GM12874 (cell line): Measurements from ENCODE around the gene PRADC1.

Source experiments
- TF ChIP-seq, protein P1 (sequence below): IDR thresholded peaks from 2 replicates; pipeline ENCODE4 v1.5.1; 2011; ENCODE audit warnings: low read depth, mild to moderate bottlenecking, control low read depth, low read length, moderate library complexity; ENCODE audit not compliant: insufficient read depth

PRADC1 gene

DNA sequence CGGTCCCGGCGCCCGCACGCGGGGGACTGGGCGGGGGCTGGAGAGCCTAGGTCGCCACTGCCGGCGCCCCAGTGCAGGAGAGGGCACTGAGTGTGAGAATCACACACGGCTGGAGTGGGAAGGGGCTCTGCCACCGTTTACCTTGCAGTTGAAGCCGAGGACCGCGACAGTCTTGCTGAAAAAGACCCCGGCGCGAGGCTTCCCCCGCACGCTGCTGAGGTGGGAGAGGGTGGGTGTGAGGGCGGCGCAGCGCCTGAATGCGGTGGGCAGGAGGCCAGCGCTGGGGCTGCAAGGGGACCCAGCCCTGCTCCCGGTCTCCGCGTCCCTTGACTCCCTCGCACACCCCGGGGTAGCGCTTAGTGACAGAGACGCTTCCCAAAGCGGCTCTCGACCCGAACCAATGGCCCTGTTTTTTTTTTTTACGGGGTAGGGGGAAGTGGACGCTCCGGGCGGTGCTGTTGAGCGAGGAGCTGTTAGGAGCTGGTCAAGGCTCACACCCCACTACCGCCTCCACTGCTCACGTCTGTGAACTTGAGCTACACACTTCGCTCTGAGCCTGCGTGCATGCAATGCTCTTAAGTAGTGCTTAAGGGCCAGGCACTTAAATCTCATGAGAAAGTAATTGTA, 29.9 kb downstream of the PRADC1 start:
- TF ChIP-seq, protein P1, sequence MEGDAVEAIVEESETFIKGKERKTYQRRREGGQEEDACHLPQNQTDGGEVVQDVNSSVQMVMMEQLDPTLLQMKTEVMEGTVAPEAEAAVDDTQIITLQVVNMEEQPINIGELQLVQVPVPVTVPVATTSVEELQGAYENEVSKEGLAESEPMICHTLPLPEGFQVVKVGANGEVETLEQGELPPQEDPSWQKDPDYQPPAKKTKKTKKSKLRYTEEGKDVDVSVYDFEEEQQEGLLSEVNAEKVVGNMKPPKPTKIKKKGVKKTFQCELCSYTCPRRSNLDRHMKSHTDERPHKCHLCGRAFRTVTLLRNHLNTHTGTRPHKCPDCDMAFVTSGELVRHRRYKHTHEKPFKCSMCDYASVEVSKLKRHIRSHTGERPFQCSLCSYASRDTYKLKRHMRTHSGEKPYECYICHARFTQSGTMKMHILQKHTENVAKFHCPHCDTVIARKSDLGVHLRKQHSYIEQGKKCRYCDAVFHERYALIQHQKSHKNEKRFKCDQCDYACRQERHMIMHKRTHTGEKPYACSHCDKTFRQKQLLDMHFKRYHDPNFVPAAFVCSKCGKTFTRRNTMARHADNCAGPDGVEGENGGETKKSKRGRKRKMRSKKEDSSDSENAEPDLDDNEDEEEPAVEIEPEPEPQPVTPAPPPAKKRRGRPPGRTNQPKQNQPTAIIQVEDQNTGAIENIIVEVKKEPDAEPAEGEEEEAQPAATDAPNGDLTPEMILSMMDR = no peak

- TF ChIP-seq, protein P1 = no peak
These were observed 30.6 kb downstream of the PRADC1 start, which contains the start of gene NOTO for GRCh38 chr2:73202156-73203054. Gene NOTO, plus strand, starts transcription at chr2:73202574. Its CDS starts 93 bp downstream, at chr2:73202667.

GRCh38 chr2:73197579-73197978, 35.5 kb downstream of the PRADC1 start:
- TF ChIP-seq, protein P1 = no peak

DNA sequence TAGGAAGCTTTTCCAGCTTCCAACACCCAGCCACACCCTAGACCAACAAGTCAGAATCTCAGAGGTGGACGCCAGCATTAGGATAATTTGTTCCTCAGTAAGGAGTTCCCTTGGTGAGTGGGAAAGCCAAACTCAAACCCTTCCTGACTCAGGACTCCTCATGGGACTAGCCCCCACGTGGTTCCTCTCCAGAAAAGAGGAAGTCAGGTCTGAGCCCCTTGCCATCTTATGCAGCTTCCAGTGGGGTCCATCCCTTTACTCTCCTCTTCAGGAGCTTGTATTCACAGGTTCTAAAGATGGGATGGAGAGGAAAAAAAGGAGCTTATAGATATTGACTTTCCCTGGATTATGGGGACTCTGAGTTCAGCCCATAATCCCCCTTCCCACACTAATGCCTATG, 45.5 kb downstream of the PRADC1 start:
- TF ChIP-seq, protein P1 = no peak

- TF ChIP-seq, protein P1 = no peak
These were observed 47.1 kb downstream of the PRADC1 start for GRCh38 chr2:73185965-73186364.
